Activated gamma-delta T cell treated with anti-CD3 and anti-CD28 coated beads, Interleukin-2, amount 50 U/mL, for 16 hours (primary cell): ENCODE results near the gene ATP8B1.

ENCODE experiments used
- DNase-seq: peaks from one replicate; pipeline ENCODE4 v3.0.0-alpha.2; 2020; ENCODE audit warnings: low read depth

Gene ATP8B1

GRCh38 chr18:57618910-57619309, 184.2 kb downstream of the ATP8B1 start:
- no peak for DNase-seq

GRCh38 chr18:57603871-57604270, 199.2 kb downstream of the ATP8B1 start:
- DNase-seq, result no peak
